ENCODE data around the gene NEO1. TPM values are rescaled to one million over a fixed set of nuclear protein-coding genes. Genes with fewer than 3 reads are reported as not detected.

NEO1 gene
- total RNA-seq, 1 donor from 2014 or later, result 31.0 TPM

- no peak overlapping the region for H3K4me3 ChIP-seq (ENCODE audit: low read depth, low read length)
- no peak for TF ChIP-seq CTCF (conservative IDR thresholded peaks at IDR 0.05; ENCODE audit: low read depth, low read length)
- no peak for DNase-seq (ENCODE audit: low read depth)
These were observed 4.4 kb upstream of the NEO1 start for GRCh38 chr15:73047882-73048281.

- H3K4me3 ChIP-seq (ENCODE audit: low read depth, low read length), result no peak overlapping the region
- no peak for TF ChIP-seq CTCF (conservative IDR thresholded peaks at IDR 0.05; ENCODE audit: low read depth, low read length)
- DNase-seq (ENCODE audit: low read depth), result no peak
These were observed 3.5 kb upstream of the NEO1 start for GRCh38 chr15:73048624-73049295.

GRCh38 chr15:73049564-73050215 lies 2.6 kb upstream of the NEO1 start:
- DNase-seq (ENCODE audit: low read depth), result no peak
- no peak overlapping the region for H3K4me3 ChIP-seq (ENCODE audit: low read depth, low read length)
- TF ChIP-seq CTCF (conservative IDR thresholded peaks at IDR 0.05; ENCODE audit: low read depth, low read length), result no peak

GRCh38 chr15:73050561-73051295 lies 1.5 kb upstream of the NEO1 start:
- TF ChIP-seq CTCF (conservative IDR thresholded peaks at IDR 0.05; ENCODE audit: low read depth, low read length), result no peak
- H3K4me3 ChIP-seq (ENCODE audit: low read depth, low read length), result peak overlapping the region; percentile 85
- no peak for DNase-seq (ENCODE audit: low read depth)

GRCh38 chr15:73051391-73051806 lies 864 bp upstream of the NEO1 start:
- H3K4me3 ChIP-seq (ENCODE audit: low read depth, low read length), result peak overlapping the region; percentile 85
- no peak for TF ChIP-seq CTCF (conservative IDR thresholded peaks at IDR 0.05; ENCODE audit: low read depth, low read length)
- DNase-seq (ENCODE audit: low read depth), result no peak

GRCh38 chr15:73052653-73053397 lies 562 bp downstream of the NEO1 start:
- H3K4me3 ChIP-seq (ENCODE audit: low read depth, low read length), result peak overlapping the region; percentile 75
- no peak for DNase-seq (ENCODE audit: low read depth)
- peak; percentile 46 for TF ChIP-seq CTCF (conservative IDR thresholded peaks at IDR 0.05; ENCODE audit: low read depth, low read length)

Data from epithelial cell of proximal tubule (primary cell).